IMR-90 (cell line): ENCODE measurements around the gene MED23. TPM values are rescaled to one million over a fixed set of nuclear protein-coding genes. Genes with fewer than 3 reads are reported as not detected.

Experiments used
- ATAC-seq: fragments of 200-7000 bp; cut with Tn5 transposase; 2 replicates; pipeline ENCODE4 v1.9.1; 2020; ENCODE audit warnings: low read depth, mild to moderate bottlenecking, moderate library complexity
- BruUV-seq: library from RNA; stranded (reverse); fragments of 400-500 nt; replicated peaks from 2 replicates; lab custom pipeline; 2021; lab: Mats Ljungman, UMichigan
- CTCF ChIA-PET: fragments of 300-600 bp; formaldehyde crosslinking; extraction: SDS; loops from one replicate; lab custom pipeline; 2021; ENCODE audit warnings: antibody characterized with exemption; lab: Yijun Ruan, JAX
- POLR2A ChIA-PET: fragments of 300-600 bp; sonication (Branson Sonifier 250); formaldehyde crosslinking; loops from one replicate; lab custom pipeline; 2022; ENCODE audit warnings: antibody characterized with exemption; ENCODE audit not compliant: unreplicated experiment; lab: Charles Lee
- DNase-seq: peaks from one replicate; pipeline ENCODE4 v3.0.0; 2013
- H2AFZ ChIP-seq: replicated peaks from 2 replicates; pipeline ENCODE3; 2013; ENCODE audit warnings: low read length, mild to moderate bottlenecking; ENCODE audit not compliant: poor library complexity
- H2AK5ac ChIP-seq: 2 replicates; pipeline ENCODE4 v1.6.1; 2013; ENCODE audit warnings: low read depth, low read length, inconsistent platforms
- H2AK9ac ChIP-seq: replicated peaks from 2 replicates; pipeline ENCODE3; 2013; ENCODE audit warnings: mild to moderate bottlenecking, low read depth, low read length, moderate library complexity; ENCODE audit not compliant: poor library complexity
- H2BK120ac ChIP-seq: 2 replicates; pipeline ENCODE4 v1.6.1; 2013; ENCODE audit warnings: low read depth, low read length, inconsistent platforms
- H2BK15ac ChIP-seq: 3 replicates; pipeline ENCODE4 v1.6.1; 2013; ENCODE audit warnings: low read depth, low read length, inconsistent platforms
- H2BK20ac ChIP-seq: 2 replicates; pipeline ENCODE4 v1.6.1; 2013; ENCODE audit warnings: low read depth, mild to moderate bottlenecking, inconsistent platforms, low read length, moderate library complexity
- H2BK5ac ChIP-seq: 2 replicates; pipeline ENCODE4 v1.6.1; 2013; ENCODE audit warnings: mild to moderate bottlenecking, low read depth, low read length, inconsistent platforms; ENCODE audit not compliant: poor library complexity, severe bottlenecking
- H3K14ac ChIP-seq: replicated peaks from 2 replicates; pipeline ENCODE4 v1.6.1; 2013; ENCODE audit warnings: low read depth, low read length, inconsistent platforms
- H3K18ac ChIP-seq: 2 replicates; pipeline ENCODE4 v1.6.1; 2013; ENCODE audit warnings: low read depth, low read length, control low read depth
- H3K23ac ChIP-seq: 2 replicates; pipeline ENCODE4 v1.6.1; 2013; ENCODE audit warnings: low read depth, low read length, inconsistent platforms
- H3K27ac ChIP-seq: 2 replicates; pipeline ENCODE4 v1.5.1; 2013; ENCODE audit warnings: mild to moderate bottlenecking, control low read depth, low read length; ENCODE audit not compliant: insufficient read depth
- H3K27me3 ChIP-seq: 2 replicates; pipeline ENCODE4 v1.6.1; 2013; ENCODE audit warnings: low read length; ENCODE audit not compliant: control insufficient read depth, insufficient read depth
- H3K36me3 ChIP-seq: 2 replicates; pipeline ENCODE4 v1.6.1; 2013; ENCODE audit warnings: low read length, mixed read lengths; ENCODE audit not compliant: control insufficient read depth, insufficient read depth
- H3K4ac ChIP-seq: 2 replicates; pipeline ENCODE4 v1.6.1; 2013; ENCODE audit warnings: low read depth, low read length, inconsistent platforms
- H3K4me1 ChIP-seq: 2 replicates; pipeline ENCODE4 v1.6.1; 2013; ENCODE audit warnings: low read length, mixed read lengths; ENCODE audit not compliant: control insufficient read depth, insufficient read depth
- H3K4me2 ChIP-seq: 2 replicates; pipeline ENCODE4 v1.6.1; 2013; ENCODE audit warnings: low read depth, mild to moderate bottlenecking, control low read depth, low read length, moderate library complexity
- H3K4me3 ChIP-seq: 2 replicates; pipeline ENCODE4 v1.5.1; 2013; ENCODE audit warnings: low read depth, mild to moderate bottlenecking, control low read depth, low read length, moderate library complexity; ENCODE audit not compliant: insufficient read depth
- H3K56ac ChIP-seq: 2 replicates; pipeline ENCODE4 v1.6.1; 2013; ENCODE audit warnings: low read length, inconsistent platforms; ENCODE audit not compliant: insufficient read depth; ENCODE audit errors: extremely low read depth
- H3K79me1 ChIP-seq, 2 experiments: 2 replicates each; pipeline ENCODE4 v1.6.1; 2013; ENCODE audit warnings: low read length in 2 of 2, inconsistent platforms in 1 of 2, low read depth in 1 of 2
- H3K9ac ChIP-seq: 2 replicates; pipeline ENCODE4 v1.6.1; 2013; ENCODE audit warnings: low read depth, low read length, control low read depth
- H3K9me1 ChIP-seq: 2 replicates; pipeline ENCODE4 v1.6.1; 2013; ENCODE audit warnings: low read length, inconsistent platforms; ENCODE audit not compliant: insufficient read depth
- H3K9me3 ChIP-seq: 2 replicates; pipeline ENCODE4 v1.6.1; 2013; ENCODE audit warnings: low read length; ENCODE audit not compliant: control insufficient read depth, insufficient read depth
- H4K20me1 ChIP-seq: 2 replicates; pipeline ENCODE4 v1.6.1; 2013; ENCODE audit warnings: low read length, inconsistent platforms; ENCODE audit not compliant: insufficient read depth
- H4K5ac ChIP-seq: 2 replicates; pipeline ENCODE4 v1.6.1; 2013; ENCODE audit warnings: mild to moderate bottlenecking, low read depth, low read length, control low read depth
- H4K8ac ChIP-seq, 2 experiments: 2 replicates each; pipeline ENCODE4 v1.6.1; 2013; ENCODE audit warnings: low read depth in 2 of 2, low read length in 2 of 2, control low read depth in 1 of 2, inconsistent platforms in 1 of 2
- H4K91ac ChIP-seq: 2 replicates; pipeline ENCODE4 v1.6.1; 2013; ENCODE audit warnings: low read depth, low read length, inconsistent platforms; ENCODE audit not compliant: insufficient read depth
- BHLHE40 ChIP-seq: fragments of 150-350 bp; IDR thresholded peaks from 2 replicates; pipeline ENCODE4 v1.6.1; 2016; ENCODE audit warnings: mild to moderate bottlenecking, low read depth, low read length
- CEBPB ChIP-seq: IDR thresholded peaks from 2 replicates; pipeline ENCODE4 v1.6.1; 2012; ENCODE audit warnings: low read depth, low read length, improper control_type of control experiment
- CHD1 ChIP-seq: IDR thresholded peaks from 2 replicates; pipeline ENCODE4 v1.6.1; 2012; ENCODE audit warnings: low read depth, low read length, improper control_type of control experiment
- CTCF ChIP-seq: conservative IDR thresholded peaks from 2 replicates; pipeline ENCODE4 v1.5.1; 2012; ENCODE audit warnings: mild to moderate bottlenecking, low read depth, low read length, improper control_type of control experiment
- ELK1 ChIP-seq: fragments of 150-350 bp; IDR thresholded peaks from 2 replicates; pipeline ENCODE4 v1.6.1; 2016; ENCODE audit warnings: low read depth, mild to moderate bottlenecking, low read length, moderate library complexity, borderline replicate concordance
- FOS ChIP-seq: fragments of 150-350 bp; IDR thresholded peaks from 2 replicates; pipeline ENCODE4 v1.6.1; 2016; ENCODE audit warnings: low read depth, low read length
- MAFK ChIP-seq: IDR thresholded peaks from 2 replicates; pipeline ENCODE4 v1.6.1; 2012; ENCODE audit warnings: low read depth, low read length, improper control_type of control experiment
- MAZ ChIP-seq: IDR thresholded peaks from 2 replicates; pipeline ENCODE4 v1.6.1; 2012; ENCODE audit warnings: low read depth, mild to moderate bottlenecking, low read length, improper control_type of control experiment, moderate library complexity, borderline replicate concordance
- MXI1 ChIP-seq: IDR thresholded peaks from 2 replicates; pipeline ENCODE4 v1.6.1; 2012; ENCODE audit warnings: low read depth, mild to moderate bottlenecking, low read length, moderate library complexity, borderline replicate concordance
- NFE2L2 ChIP-seq: fragments of 150-350 bp; IDR thresholded peaks from 2 replicates; pipeline ENCODE4 v1.6.1; 2016; ENCODE audit warnings: low read depth, mild to moderate bottlenecking, low read length
- POLR2A ChIP-seq: IDR thresholded peaks from 2 replicates; pipeline ENCODE4 v1.6.1; 2012; ENCODE audit warnings: mild to moderate bottlenecking, low read depth, low read length
- RAD21 ChIP-seq: IDR thresholded peaks from 2 replicates; pipeline ENCODE4 v1.6.1; 2012; ENCODE audit warnings: low read length, improper control_type of control experiment
- RFX5 ChIP-seq: IDR thresholded peaks from 2 replicates; pipeline ENCODE4 v1.8.0; 2012; ENCODE audit warnings: low read depth, mild to moderate bottlenecking, low read length, moderate library complexity
- SMC3 ChIP-seq: fragments of 150-350 bp; IDR thresholded peaks from 2 replicates; pipeline ENCODE4 v1.6.1; 2016; ENCODE audit warnings: low read depth, mild to moderate bottlenecking, antibody characterized with exemption, low read length, moderate library complexity
- USF2 ChIP-seq: fragments of 150-350 bp; IDR thresholded peaks from 2 replicates; pipeline ENCODE4 v1.6.1; 2017; ENCODE audit warnings: mild to moderate bottlenecking, antibody characterized with exemption, low read length, low read depth
- WGBS, 2 experiments: methylation state at CpG; one replicate each; pipeline versions ENCODE4 v1.1.5 to v1.1.7; 2013; ENCODE audit warnings: missing lambda C conversion rate in 2 of 2; ENCODE audit not compliant: insufficient read length in 1 of 2; ENCODE audit errors: extremely low coverage in 2 of 2; 5-methylcytosine and 5-hydroxymethylcytosine counted together
- dilution Hi-C: fragments of 300-500 bp; cut with HindIII; formaldehyde crosslinking; loops from one replicate; pipeline ENCODE4 v1.14.3; 2018; ENCODE audit warnings: low sequenced_read_pairs; ENCODE audit not compliant: unreplicated experiment
- in situ Hi-C: fragments of 300-500 bp; cut with MboI; formaldehyde crosslinking; loops from 3 replicates; pipeline ENCODE4 v1.14.3; 2019; ENCODE audit warnings: low sequenced_read_pairs, inconsistent platforms, mixed read lengths
- intact Hi-C: fragments of 100-400 bp; cut with micrococcal nuclease; formaldehyde crosslinking; loops from 2 replicates; pipeline ENCODE4 v1.10.0; 2022
- polyA plus RNA-seq, 3 experiments: library from polyadenylated mRNA; depleted of rRNA; stranded (reverse); fragments of >200 nt; gene quantifications; 2 replicates each; pipeline ENCODE4 v1.2.3, GENCODE V29; 2012; ENCODE audit warnings: low replicate concordance in 1 of 3
- total RNA-seq: library from RNA; depleted of rRNA; stranded (reverse); fragments of >200 nt; gene quantifications from 2 replicates; pipeline ENCODE4 v1.2.3, GENCODE V29; 2012

Gene MED23
- total and polyA plus RNA-seq, 2 of the 4 experiments (the other 2 are of a cell fraction), result 16.0 to 40.7 TPM

- Histone ChIP-seq H3K9me1 (peaks cover 3% of the 10 kb centered on the region; the same call in 1 of the 2 replicates), H3K4me1 (peaks cover 5% of the 10 kb centered on the region), H4K91ac (no peak overlapping the region), H2BK5ac (no peak overlapping the region), H3K4me2 (no peak overlapping the region), H3K4me3 (no peak overlapping the region), H4K5ac (no peak overlapping the region), H3K9me3 (no peaks in the 10 kb centered on the region), H2AK9ac (no peak overlapping the region), H3K9ac (no peak overlapping the region), H2AK5ac (no peak overlapping the region), H4K20me1 (no peaks in the 10 kb centered on the region), H3K27ac (no peak overlapping the region), H3K79me1 (no peaks in the 10 kb centered on the region), H3K36me3 (no peaks in the 10 kb centered on the region), H3K4ac (no peak overlapping the region), H2AFZ (no peak overlapping the region), H3K56ac (no peak overlapping the region), H4K8ac (no peak overlapping the region), H2BK20ac (no peak overlapping the region), H3K14ac (no peak overlapping the region), H2BK120ac (no peak overlapping the region), H3K27me3 (peaks cover 6% of the 10 kb centered on the region), H2BK15ac (no peak overlapping the region), H3K18ac (no peak overlapping the region), H3K23ac (no peak overlapping the region)
- ChIA-PET CTCF (no interaction called here), POLR2A (no interaction called here)
- ATAC-seq (no peak), DNase-seq (no peak)
- intact Hi-C loops, result no loop called here
- no TSS peak for BruUV-seq
- TF ChIP-seq CTCF (no peak), SMC3 (no peak), CHD1 (no peak), RFX5 (no peak), MXI1 (no peak), NFE2L2 (no peak), POLR2A (no peak), FOS (no peak), USF2 (no peak), RAD21 (no peak), BHLHE40 (no peak), CEBPB (no peak), ELK1 (no peak), MAZ (no peak), MAFK (no peak)
- no CpG with 5 or more reads among the region's 3 CpGs for WGBS, 2 experiments
- dilution Hi-C loops, result no loop called here
- in situ Hi-C loops, result no loop called here
These were observed 27.3 kb upstream of the MED23 start for GRCh38 chr6:131655387-131655786.
